HepG2 (cell line): ENCODE data around the gene IER5L. TPM values are rescaled to one million over a fixed set of nuclear protein-coding genes. Genes with fewer than 3 reads are reported as not detected.

Source experiments
- ARNT2 ChIP-seq: sonication (generic); formaldehyde crosslinking; IDR thresholded peaks from 2 replicates; pipeline ENCODE4 v1.8.0; 2022; ENCODE audit warnings: mild to moderate bottlenecking, low read depth, missing genetic modification reagents, moderate library complexity
- CAMTA2 ChIP-seq: sonication (generic); formaldehyde crosslinking; IDR thresholded peaks from 2 replicates; pipeline ENCODE4 v1.4.0; 2020; ENCODE audit warnings: mild to moderate bottlenecking, missing genetic modification reagents, borderline replicate concordance
- CHCHD3 ChIP-seq: sonication (generic); formaldehyde crosslinking; IDR thresholded peaks from 2 replicates; pipeline ENCODE4 v1.8.0; 2022; ENCODE audit warnings: mild to moderate bottlenecking, missing genetic modification reagents, moderate library complexity
- DMAP1 ChIP-seq: IDR thresholded peaks from 2 replicates; pipeline ENCODE4 v1.6.1; 2016
- EEA1 ChIP-seq: sonication (generic); formaldehyde crosslinking; IDR thresholded peaks from 2 replicates; pipeline ENCODE4 v1.5.1; 2020; ENCODE audit warnings: mild to moderate bottlenecking, missing genetic modification reagents, borderline replicate concordance
- GATA4 ChIP-seq: sonication (generic); IDR thresholded peaks from 2 replicates; pipeline ENCODE4 v1.6.1; 2016; ENCODE audit warnings: antibody characterized with exemption, low read depth, borderline replicate concordance
- GPN1 ChIP-seq: sonication (generic); formaldehyde crosslinking; IDR thresholded peaks from 2 replicates; pipeline ENCODE4 v1.5.1; 2020; ENCODE audit warnings: missing genetic modification reagents, borderline replicate concordance
- HOMEZ ChIP-seq: IDR thresholded peaks from 2 replicates; pipeline ENCODE4 v1.6.1; 2016; ENCODE audit warnings: low read depth
- HOXD1 ChIP-seq: sonication (generic); formaldehyde crosslinking; IDR thresholded peaks from 2 replicates; pipeline ENCODE4 v1.5.0; 2020; ENCODE audit warnings: missing genetic modification reagents
- KAT8 ChIP-seq: IDR thresholded peaks from 2 replicates; pipeline ENCODE4 v1.6.1; 2016; ENCODE audit warnings: missing genetic modification reagents, missing compliant biosample characterization
- MAF1 ChIP-seq: sonication (generic); formaldehyde crosslinking; IDR thresholded peaks from 2 replicates; pipeline ENCODE4 v1.5.0; 2020; ENCODE audit warnings: missing genetic modification reagents, borderline replicate concordance
- MBD4 ChIP-seq: IDR thresholded peaks from 2 replicates; pipeline ENCODE4 v1.6.1; 2012; ENCODE audit warnings: low read length, inconsistent platforms, borderline replicate concordance
- MTF2 ChIP-seq: sonication (generic); formaldehyde crosslinking; IDR thresholded peaks from 2 replicates; pipeline ENCODE4 v1.5.0; 2020; ENCODE audit warnings: missing genetic modification reagents, borderline replicate concordance
- RAD51 ChIP-seq: fragments of 450-650 bp; IDR thresholded peaks from 2 replicates; pipeline ENCODE4 v1.6.1; 2016; ENCODE audit warnings: borderline replicate concordance
- ZNF331 ChIP-seq: sonication (generic); formaldehyde crosslinking; IDR thresholded peaks from 2 replicates; pipeline ENCODE4 v1.4.0; 2020; ENCODE audit warnings: missing genetic modification reagents
- ZNF335 ChIP-seq: sonication (generic); formaldehyde crosslinking; IDR thresholded peaks from 2 replicates; pipeline ENCODE4 v1.4.0; 2020; ENCODE audit warnings: missing genetic modification reagents
- ZNF468 ChIP-seq: sonication (generic); formaldehyde crosslinking; IDR thresholded peaks from 2 replicates; pipeline ENCODE4 v1.8.0; 2022; ENCODE audit warnings: mild to moderate bottlenecking, moderate library complexity, missing genetic modification reagents
- ZNF567 ChIP-seq: sonication (generic); formaldehyde crosslinking; IDR thresholded peaks from 2 replicates; pipeline ENCODE4 v1.8.1; 2023; ENCODE audit warnings: mild to moderate bottlenecking, missing genetic modification reagents, borderline replicate concordance
- ZNF576 ChIP-seq: sonication (generic); formaldehyde crosslinking; IDR thresholded peaks from 2 replicates; pipeline ENCODE4 v1.4.0; 2020; ENCODE audit warnings: mild to moderate bottlenecking, missing genetic modification reagents
- ZNF652 ChIP-seq: IDR thresholded peaks from 2 replicates; pipeline ENCODE4 v1.6.1; 2016; ENCODE audit warnings: low read depth, borderline replicate concordance
- ZNF768 ChIP-seq: sonication (generic); formaldehyde crosslinking; IDR thresholded peaks from 2 replicates; pipeline ENCODE4 v1.4.0; 2020; ENCODE audit warnings: missing genetic modification reagents
- ZNF782 ChIP-seq: sonication (generic); formaldehyde crosslinking; IDR thresholded peaks from 2 replicates; pipeline ENCODE4 v1.4.0; 2020; ENCODE audit warnings: missing genetic modification reagents, mild to moderate bottlenecking, borderline replicate concordance
- ZSCAN12 ChIP-seq: sonication (generic); formaldehyde crosslinking; IDR thresholded peaks from 2 replicates; pipeline ENCODE4 v1.9.0; 2021; ENCODE audit warnings: mild to moderate bottlenecking, missing genetic modification reagents
- ZSCAN9 ChIP-seq: IDR thresholded peaks from 2 replicates; pipeline ENCODE4 v1.6.1; 2016; ENCODE audit warnings: borderline replicate concordance
- polyA plus RNA-seq, 8 experiments: library from polyadenylated mRNA; depleted of rRNA in 3 of 8; stranded (reverse) in 7 of 8; unstranded in 1 of 8; fragments of >200 nt; fragmentation: Illumina TruSeq in 4 of 8; extraction: Trizol in 4 of 8; gene quantifications; 2 replicates each; pipeline versions ENCODE4 v1.2.1 to v1.2.3, GENCODE V29; 2011 to 2016; ENCODE audit warnings: low read depth in 4 of 8, missing spikeins in 1 of 8, mixed read lengths in 1 of 8; ENCODE audit not compliant: insufficient read depth in 1 of 8
- total RNA-seq, 5 experiments: library from RNA; depleted of rRNA; stranded (reverse); fragments of >200 nt; fragmentation: Illumina TruSeq; extraction: Trizol; gene quantifications; 2 replicates each; pipeline ENCODE4 v1.2.3, GENCODE V29; 2016; ENCODE audit warnings: low read depth in 1 of 5
- TF ChIP-seq, protein P1 (sequence below): sonication (generic); formaldehyde crosslinking; IDR thresholded peaks from 2 replicates; pipeline ENCODE4 v1.5.0; 2020; ENCODE audit warnings: mild to moderate bottlenecking, low read depth, missing genetic modification reagents, borderline replicate concordance
- TF ChIP-seq, protein P2 (sequence below): sonication (generic); formaldehyde crosslinking; IDR thresholded peaks from 2 replicates; pipeline ENCODE4 v1.4.0; 2020; ENCODE audit warnings: missing genetic modification reagents, borderline replicate concordance

IER5L gene
- total and polyA plus RNA-seq, 2 of the 13 experiments (the other 11 are each of a cell fraction or from before 2014, with no cell fraction given): 1.8 to 3.3 TPM

DNA sequence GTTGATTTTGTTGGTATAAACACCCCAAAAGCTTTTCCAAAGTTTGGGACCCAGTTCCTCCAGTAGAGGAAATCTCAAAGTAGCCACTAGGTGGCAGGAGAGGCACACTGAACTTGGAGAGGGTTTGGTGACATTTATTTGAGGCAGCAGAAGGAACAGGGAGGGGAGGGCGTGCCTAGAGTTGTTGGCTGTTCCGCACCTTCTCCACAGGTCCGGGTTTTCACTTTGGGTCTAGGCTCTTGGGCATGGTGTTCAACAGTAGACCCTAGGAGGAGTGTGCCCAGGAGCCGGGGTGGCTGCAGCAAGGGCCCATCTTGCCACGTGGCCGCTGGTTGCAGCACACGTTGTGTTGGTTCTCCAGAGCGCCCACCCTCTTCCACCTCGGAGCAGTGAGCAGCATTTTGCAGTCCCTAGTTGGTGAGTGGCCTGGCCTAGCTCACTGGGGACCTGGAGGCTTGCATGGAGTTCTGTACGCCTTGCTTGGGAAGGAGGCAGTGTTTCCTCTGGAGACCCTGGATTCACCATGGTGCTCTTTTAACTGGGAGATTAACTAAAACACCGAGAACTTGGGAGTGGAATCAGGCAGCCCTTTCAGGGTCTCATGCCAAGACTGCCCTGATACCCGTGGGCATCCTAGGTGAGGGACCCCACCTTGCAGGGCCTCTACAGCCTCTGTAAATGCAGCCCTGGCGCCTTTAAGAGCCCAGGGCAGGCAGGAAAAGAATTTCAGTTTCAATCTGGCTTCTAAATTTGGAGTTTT, 38.6 kb downstream of the IER5L start (continued):
- TF ChIP-seq KAT8 (no peak; the same call in 1 of the 2 replicates), ZNF782 (CRISPR knock-in tag) (peak; percentile 27; the same call in 1 of the 2 replicates), ZSCAN12 (CRISPR knock-in tag) (no peak), CHCHD3 (CRISPR knock-in tag) (no peak), ZNF331 (CRISPR knock-in tag) (no peak), DMAP1 (CRISPR knock-in tag) (peak; percentile 14; the same call in 1 of the 2 replicates), ZSCAN9 (CRISPR knock-in tag) (peak; percentile 53), GATA4 (no peak), ZNF768 (CRISPR knock-in tag) (peak; percentile 16; the same call in 1 of the 2 replicates), ARNT2 (CRISPR knock-in tag) (no peak), ZNF468 (CRISPR knock-in tag) (no peak), RAD51 (no peak), HOMEZ (CRISPR knock-in tag) (no peak), HOXD1 (CRISPR knock-in tag) (no peak), EEA1 (CRISPR knock-in tag) (no peak), ZNF576 (CRISPR knock-in tag) (no peak; the same call in 1 of the 2 replicates), CAMTA2 (CRISPR knock-in tag) (no peak), ZNF652 (CRISPR knock-in tag) (no peak), GPN1 (CRISPR knock-in tag) (no peak), ZNF567 (CRISPR knock-in tag) (no peak), MTF2 (CRISPR knock-in tag) (no peak), ZNF335 (CRISPR knock-in tag) (no peak), MBD4 (no peak), MAF1 (CRISPR knock-in tag) (no peak)
- TF ChIP-seq, protein P1, sequence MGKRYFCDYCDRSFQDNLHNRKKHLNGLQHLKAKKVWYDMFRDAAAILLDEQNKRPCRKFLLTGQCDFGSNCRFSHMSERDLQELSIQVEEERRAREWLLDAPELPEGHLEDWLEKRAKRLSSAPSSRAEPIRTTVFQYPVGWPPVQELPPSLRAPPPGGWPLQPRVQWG (CRISPR knock-in tag): no peak
- TF ChIP-seq, protein P2, sequence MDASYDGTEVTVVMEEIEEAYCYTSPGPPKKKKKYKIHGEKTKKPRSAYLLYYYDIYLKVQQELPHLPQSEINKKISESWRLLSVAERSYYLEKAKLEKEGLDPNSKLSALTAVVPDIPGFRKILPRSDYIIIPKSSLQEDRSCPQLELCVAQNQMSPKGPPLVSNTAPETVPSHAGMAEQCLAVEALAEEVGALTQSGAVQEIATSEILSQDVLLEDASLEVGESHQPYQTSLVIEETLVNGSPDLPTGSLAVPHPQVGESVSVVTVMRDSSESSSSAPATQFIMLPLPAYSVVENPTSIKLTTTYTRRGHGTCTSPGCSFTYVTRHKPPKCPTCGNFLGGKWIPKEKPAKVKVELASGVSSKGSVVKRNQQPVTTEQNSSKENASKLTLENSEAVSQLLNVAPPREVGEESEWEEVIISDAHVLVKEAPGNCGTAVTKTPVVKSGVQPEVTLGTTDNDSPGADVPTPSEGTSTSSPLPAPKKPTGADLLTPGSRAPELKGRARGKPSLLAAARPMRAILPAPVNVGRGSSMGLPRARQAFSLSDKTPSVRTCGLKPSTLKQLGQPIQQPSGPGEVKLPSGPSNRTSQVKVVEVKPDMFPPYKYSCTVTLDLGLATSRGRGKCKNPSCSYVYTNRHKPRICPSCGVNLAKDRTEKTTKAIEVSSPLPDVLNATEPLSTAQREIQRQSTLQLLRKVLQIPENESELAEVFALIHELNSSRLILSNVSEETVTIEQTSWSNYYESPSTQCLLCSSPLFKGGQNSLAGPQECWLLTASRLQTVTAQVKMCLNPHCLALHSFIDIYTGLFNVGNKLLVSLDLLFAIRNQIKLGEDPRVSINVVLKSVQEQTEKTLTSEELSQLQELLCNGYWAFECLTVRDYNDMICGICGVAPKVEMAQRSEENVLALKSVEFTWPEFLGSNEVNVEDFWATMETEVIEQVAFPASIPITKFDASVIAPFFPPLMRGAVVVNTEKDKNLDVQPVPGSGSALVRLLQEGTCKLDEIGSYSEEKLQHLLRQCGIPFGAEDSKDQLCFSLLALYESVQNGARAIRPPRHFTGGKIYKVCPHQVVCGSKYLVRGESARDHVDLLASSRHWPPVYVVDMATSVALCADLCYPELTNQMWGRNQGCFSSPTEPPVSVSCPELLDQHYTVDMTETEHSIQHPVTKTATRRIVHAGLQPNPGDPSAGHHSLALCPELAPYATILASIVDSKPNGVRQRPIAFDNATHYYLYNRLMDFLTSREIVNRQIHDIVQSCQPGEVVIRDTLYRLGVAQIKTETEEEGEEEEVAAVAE: peak; percentile 35; the same call in 1 of the 2 replicates
